ENCODE results near the gene TMEM229B.

GRCh38 chr14:67453575-67454300 is 34.8 kb downstream of the TMEM229B start:
- TF ChIP-seq CTCF (conservative IDR thresholded peaks at IDR 0.05; ENCODE audit: low read length) (peak; percentile 61), EZH2phosphoT487 (IDR thresholded peaks at IDR 0.05; ENCODE audit: borderline replicate concordance, low read depth, low read length) (no peak)

Measured in OCI-LY7 (cell line).